ENCODE measurements around the gene SDSL. TPM values are rescaled to one million over a fixed set of nuclear protein-coding genes. Genes with fewer than 3 reads are reported as not detected.

SDSL gene
- total and polyA plus RNA-seq, 2 experiments from 2014 or later = not detected

DNA sequence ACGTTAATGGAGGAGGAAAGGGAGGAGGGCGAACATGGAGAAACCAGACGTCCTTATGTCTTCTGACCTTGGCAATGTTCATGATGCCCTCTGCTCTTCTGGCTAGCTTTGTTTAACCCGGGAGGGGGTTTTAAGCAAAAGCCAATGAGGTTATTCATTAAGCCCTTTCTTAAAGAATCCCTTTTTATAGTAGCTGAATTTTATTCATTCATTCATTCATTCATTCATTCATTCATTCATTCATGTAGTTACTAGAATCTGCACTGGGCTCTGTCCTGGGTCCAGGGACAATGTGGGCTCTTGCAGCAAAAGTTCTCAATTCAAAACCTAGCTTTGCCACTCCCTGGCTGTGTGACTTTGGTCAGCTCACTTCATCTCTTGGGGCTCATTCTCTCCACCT is 35.5 kb downstream of the SDSL start:
- Histone ChIP-seq H3K9me2 (ENCODE audit: insufficient read depth) (no peaks in the 10 kb centered on the region), H3K4me1 (ENCODE audit: insufficient read depth) (peaks cover 8% of the 10 kb centered on the region; the same call in 1 of the 2 replicates), H3K4me3 (no peak overlapping the region), H2AFZ (no peak overlapping the region), H3K36me3 (ENCODE audit: insufficient read depth) (no peaks in the 10 kb centered on the region), H3K27ac (ENCODE audit: low read depth) (no peak overlapping the region), H3K79me2 (replicated peaks; ENCODE audit: insufficient read depth) (no peaks in the 10 kb centered on the region), H4K20me1 (replicated peaks; ENCODE audit: insufficient read depth) (no peaks in the 10 kb centered on the region), H3K27me3 (ENCODE audit: insufficient read depth) (peaks cover 23% of the 10 kb centered on the region), H3K4me2 (no peak overlapping the region), H3F3A (replicated peaks; ENCODE audit: low read depth) (no peaks in the 10 kb centered on the region)
- H3K27ac Mint-ChIP-seq = no peak overlapping the region
- ATAC-seq = no peak
- DNase-seq (ENCODE audit: low spot score) = no peak
- H3K4me1 Mint-ChIP-seq = peaks cover 22% of the 10 kb centered on the region
- no peaks in the 10 kb centered on the region for H3K36me3 Mint-ChIP-seq (ENCODE audit: low read depth)
- no peak overlapping the region for H3K4me3 Mint-ChIP-seq
- TF ChIP-seq ZNF114 (CRISPR knock-in tag; IDR thresholded peaks at IDR 0.05) = no peak
- TF ChIP-seq, protein P1, sequence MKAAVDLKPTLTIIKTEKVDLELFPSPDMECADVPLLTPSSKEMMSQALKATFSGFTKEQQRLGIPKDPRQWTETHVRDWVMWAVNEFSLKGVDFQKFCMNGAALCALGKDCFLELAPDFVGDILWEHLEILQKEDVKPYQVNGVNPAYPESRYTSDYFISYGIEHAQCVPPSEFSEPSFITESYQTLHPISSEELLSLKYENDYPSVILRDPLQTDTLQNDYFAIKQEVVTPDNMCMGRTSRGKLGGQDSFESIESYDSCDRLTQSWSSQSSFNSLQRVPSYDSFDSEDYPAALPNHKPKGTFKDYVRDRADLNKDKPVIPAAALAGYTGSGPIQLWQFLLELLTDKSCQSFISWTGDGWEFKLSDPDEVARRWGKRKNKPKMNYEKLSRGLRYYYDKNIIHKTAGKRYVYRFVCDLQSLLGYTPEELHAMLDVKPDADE (IDR thresholded peaks at IDR 0.05) = no peak
- no peak for TF ChIP-seq JUNB (IDR thresholded peaks at IDR 0.05; ENCODE audit: unreplicated experiment)
- no peak for TF ChIP-seq NANOG (IDR thresholded peaks at IDR 0.05; ENCODE audit: borderline replicate concordance)
- no peak for TF ChIP-seq POLR2AphosphoS5 (IDR thresholded peaks at IDR 0.05; ENCODE audit: low read depth)
- TF ChIP-seq, protein P2, sequence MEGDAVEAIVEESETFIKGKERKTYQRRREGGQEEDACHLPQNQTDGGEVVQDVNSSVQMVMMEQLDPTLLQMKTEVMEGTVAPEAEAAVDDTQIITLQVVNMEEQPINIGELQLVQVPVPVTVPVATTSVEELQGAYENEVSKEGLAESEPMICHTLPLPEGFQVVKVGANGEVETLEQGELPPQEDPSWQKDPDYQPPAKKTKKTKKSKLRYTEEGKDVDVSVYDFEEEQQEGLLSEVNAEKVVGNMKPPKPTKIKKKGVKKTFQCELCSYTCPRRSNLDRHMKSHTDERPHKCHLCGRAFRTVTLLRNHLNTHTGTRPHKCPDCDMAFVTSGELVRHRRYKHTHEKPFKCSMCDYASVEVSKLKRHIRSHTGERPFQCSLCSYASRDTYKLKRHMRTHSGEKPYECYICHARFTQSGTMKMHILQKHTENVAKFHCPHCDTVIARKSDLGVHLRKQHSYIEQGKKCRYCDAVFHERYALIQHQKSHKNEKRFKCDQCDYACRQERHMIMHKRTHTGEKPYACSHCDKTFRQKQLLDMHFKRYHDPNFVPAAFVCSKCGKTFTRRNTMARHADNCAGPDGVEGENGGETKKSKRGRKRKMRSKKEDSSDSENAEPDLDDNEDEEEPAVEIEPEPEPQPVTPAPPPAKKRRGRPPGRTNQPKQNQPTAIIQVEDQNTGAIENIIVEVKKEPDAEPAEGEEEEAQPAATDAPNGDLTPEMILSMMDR (conservative IDR thresholded peaks at IDR 0.05; ENCODE audit: low read depth in 2 of 2) = no peak
- TF ChIP-seq CREB1 (CRISPR knock-in tag; IDR thresholded peaks at IDR 0.05; ENCODE audit: low read depth) = no peak
- no peak for TF ChIP-seq STAT1 (IDR thresholded peaks at IDR 0.05; ENCODE audit: unreplicated experiment)
- TF ChIP-seq EZH2 (IDR thresholded peaks at IDR 0.05; ENCODE audit: low read depth, unreplicated experiment) = no peak
- no peak for TF ChIP-seq EZH2phosphoT487 (IDR thresholded peaks at IDR 0.05; ENCODE audit: unreplicated experiment)
- TF ChIP-seq, protein P3, sequence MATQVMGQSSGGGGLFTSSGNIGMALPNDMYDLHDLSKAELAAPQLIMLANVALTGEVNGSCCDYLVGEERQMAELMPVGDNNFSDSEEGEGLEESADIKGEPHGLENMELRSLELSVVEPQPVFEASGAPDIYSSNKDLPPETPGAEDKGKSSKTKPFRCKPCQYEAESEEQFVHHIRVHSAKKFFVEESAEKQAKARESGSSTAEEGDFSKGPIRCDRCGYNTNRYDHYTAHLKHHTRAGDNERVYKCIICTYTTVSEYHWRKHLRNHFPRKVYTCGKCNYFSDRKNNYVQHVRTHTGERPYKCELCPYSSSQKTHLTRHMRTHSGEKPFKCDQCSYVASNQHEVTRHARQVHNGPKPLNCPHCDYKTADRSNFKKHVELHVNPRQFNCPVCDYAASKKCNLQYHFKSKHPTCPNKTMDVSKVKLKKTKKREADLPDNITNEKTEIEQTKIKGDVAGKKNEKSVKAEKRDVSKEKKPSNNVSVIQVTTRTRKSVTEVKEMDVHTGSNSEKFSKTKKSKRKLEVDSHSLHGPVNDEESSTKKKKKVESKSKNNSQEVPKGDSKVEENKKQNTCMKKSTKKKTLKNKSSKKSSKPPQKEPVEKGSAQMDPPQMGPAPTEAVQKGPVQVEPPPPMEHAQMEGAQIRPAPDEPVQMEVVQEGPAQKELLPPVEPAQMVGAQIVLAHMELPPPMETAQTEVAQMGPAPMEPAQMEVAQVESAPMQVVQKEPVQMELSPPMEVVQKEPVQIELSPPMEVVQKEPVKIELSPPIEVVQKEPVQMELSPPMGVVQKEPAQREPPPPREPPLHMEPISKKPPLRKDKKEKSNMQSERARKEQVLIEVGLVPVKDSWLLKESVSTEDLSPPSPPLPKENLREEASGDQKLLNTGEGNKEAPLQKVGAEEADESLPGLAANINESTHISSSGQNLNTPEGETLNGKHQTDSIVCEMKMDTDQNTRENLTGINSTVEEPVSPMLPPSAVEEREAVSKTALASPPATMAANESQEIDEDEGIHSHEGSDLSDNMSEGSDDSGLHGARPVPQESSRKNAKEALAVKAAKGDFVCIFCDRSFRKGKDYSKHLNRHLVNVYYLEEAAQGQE (IDR thresholded peaks at IDR 0.05; ENCODE audit: unreplicated experiment) = no peak
- TF ChIP-seq, protein P4, sequence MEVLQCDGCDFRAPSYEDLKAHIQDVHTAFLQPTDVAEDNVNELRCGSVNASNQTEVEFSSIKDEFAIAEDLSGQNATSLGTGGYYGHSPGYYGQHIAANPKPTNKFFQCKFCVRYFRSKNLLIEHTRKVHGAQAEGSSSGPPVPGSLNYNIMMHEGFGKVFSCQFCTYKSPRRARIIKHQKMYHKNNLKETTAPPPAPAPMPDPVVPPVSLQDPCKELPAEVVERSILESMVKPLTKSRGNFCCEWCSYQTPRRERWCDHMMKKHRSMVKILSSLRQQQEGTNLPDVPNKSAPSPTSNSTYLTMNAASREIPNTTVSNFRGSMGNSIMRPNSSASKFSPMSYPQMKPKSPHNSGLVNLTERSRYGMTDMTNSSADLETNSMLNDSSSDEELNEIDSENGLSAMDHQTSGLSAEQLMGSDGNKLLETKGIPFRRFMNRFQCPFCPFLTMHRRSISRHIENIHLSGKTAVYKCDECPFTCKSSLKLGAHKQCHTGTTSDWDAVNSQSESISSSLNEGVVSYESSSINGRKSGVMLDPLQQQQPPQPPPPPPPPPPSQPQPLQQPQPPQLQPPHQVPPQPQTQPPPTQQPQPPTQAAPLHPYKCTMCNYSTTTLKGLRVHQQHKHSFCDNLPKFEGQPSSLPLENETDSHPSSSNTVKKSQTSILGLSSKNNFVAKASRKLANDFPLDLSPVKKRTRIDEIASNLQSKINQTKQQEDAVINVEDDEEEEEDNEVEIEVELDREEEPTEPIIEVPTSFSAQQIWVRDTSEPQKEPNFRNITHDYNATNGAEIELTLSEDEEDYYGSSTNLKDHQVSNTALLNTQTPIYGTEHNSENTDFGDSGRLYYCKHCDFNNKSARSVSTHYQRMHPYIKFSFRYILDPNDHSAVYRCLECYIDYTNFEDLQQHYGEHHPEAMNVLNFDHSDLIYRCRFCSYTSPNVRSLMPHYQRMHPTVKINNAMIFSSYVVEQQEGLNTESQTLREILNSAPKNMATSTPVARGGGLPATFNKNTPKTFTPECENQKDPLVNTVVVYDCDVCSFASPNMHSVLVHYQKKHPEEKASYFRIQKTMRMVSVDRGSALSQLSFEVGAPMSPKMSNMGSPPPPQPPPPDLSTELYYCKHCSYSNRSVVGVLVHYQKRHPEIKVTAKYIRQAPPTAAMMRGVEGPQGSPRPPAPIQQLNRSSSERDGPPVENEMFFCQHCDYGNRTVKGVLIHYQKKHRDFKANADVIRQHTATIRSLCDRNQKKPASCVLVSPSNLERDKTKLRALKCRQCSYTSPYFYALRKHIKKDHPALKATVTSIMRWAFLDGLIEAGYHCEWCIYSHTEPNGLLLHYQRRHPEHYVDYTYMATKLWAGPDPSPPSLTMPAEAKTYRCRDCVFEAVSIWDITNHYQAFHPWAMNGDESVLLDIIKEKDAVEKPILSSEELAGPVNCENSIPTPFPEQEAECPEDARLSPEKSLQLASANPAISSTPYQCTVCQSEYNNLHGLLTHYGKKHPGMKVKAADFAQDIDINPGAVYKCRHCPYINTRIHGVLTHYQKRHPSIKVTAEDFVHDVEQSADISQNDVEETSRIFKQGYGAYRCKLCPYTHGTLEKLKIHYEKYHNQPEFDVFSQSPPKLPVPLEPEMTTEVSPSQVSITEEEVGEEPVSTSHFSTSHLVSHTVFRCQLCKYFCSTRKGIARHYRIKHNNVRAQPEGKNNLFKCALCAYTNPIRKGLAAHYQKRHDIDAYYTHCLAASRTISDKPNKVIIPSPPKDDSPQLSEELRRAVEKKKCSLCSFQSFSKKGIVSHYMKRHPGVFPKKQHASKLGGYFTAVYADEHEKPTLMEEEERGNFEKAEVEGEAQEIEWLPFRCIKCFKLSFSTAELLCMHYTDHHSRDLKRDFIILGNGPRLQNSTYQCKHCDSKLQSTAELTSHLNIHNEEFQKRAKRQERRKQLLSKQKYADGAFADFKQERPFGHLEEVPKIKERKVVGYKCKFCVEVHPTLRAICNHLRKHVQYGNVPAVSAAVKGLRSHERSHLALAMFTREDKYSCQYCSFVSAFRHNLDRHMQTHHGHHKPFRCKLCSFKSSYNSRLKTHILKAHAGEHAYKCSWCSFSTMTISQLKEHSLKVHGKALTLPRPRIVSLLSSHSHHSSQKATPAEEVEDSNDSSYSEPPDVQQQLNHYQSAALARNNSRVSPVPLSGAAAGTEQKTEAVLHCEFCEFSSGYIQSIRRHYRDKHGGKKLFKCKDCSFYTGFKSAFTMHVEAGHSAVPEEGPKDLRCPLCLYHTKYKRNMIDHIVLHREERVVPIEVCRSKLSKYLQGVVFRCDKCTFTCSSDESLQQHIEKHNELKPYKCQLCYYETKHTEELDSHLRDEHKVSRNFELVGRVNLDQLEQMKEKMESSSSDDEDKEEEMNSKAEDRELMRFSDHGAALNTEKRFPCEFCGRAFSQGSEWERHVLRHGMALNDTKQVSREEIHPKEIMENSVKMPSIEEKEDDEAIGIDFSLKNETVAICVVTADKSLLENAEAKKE (CRISPR knock-in tag; IDR thresholded peaks at IDR 0.05) = no peak
- TF ChIP-seq ZNF331 (CRISPR knock-in tag; IDR thresholded peaks at IDR 0.05; ENCODE audit: low read depth) = no peak
- H3K9me3 Mint-ChIP-seq = no peaks in the 10 kb centered on the region
- peaks cover 25% of the 10 kb centered on the region for H3K27me3 Mint-ChIP-seq (ENCODE audit: insufficient read depth, low read depth, poor library complexity)

Measured in GM23338 (cell line).